BLaER1 (cell line): ENCODE data around the gene MYBPHL.

Experiments
- H3K27ac ChIP-seq: shearing (Covaris generic); formaldehyde crosslinking; 2 replicates; pipeline ENCODE4 v1.8.1; 2022
- H3K27me3 ChIP-seq: shearing (Covaris generic); formaldehyde crosslinking; 2 replicates; pipeline ENCODE4 v1.8.1; 2022
- H3K36me3 ChIP-seq: shearing (Covaris generic); formaldehyde crosslinking; 2 replicates; pipeline ENCODE4 v1.8.1; 2022
- H3K4me1 ChIP-seq: shearing (Covaris generic); formaldehyde crosslinking; 2 replicates; pipeline ENCODE4 v1.8.1; 2022
- H3K4me2 ChIP-seq: shearing (Covaris generic); formaldehyde crosslinking; 2 replicates; pipeline ENCODE4 v1.8.1; 2022
- H3K4me3 ChIP-seq: shearing (Covaris generic); formaldehyde crosslinking; 2 replicates; pipeline ENCODE4 v1.8.1; 2022
- H3K9ac ChIP-seq: shearing (Covaris generic); formaldehyde crosslinking; 2 replicates; pipeline ENCODE4 v1.8.1; 2022
- H3K9me3 ChIP-seq: shearing (Covaris generic); formaldehyde crosslinking; 2 replicates; pipeline ENCODE4 v1.8.1; 2022
- H4K20me1 ChIP-seq: shearing (Covaris generic); formaldehyde crosslinking; 2 replicates; pipeline ENCODE4 v1.8.1; 2022
- Cebpa-rat ChIP-seq: shearing (Covaris generic); IDR thresholded peaks from 2 replicates; pipeline ENCODE4 v1.8.1; 2022

The MYBPHL gene

DNA sequence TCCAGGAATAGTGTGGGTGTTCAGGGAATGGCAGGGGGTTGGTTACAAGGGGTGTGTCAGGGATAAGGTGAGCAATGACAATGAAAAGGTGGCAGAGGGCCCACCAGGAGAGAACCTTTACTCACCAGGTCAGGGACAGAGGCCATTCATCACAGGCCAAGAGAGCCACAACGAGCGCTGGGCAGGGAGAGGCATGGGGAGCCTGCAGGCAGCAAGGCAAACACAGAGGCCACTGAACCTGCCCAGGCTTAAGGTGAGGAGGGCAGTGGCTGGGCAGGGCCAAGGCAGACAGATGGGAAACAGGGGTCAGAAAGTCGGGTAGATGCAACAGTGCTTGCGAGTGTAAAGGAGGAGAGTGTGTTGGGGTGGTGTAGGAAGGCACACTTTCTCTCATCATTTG lies 28.3 kb upstream of the MYBPHL start:
- H3K36me3 ChIP-seq, result peaks cover 59% of the 10 kb centered on the region
- no peak overlapping the region for H3K27ac ChIP-seq
- no peaks in the 10 kb centered on the region for H3K27me3 ChIP-seq
- no peak overlapping the region for H3K4me2 ChIP-seq
- H3K4me3 ChIP-seq, result no peak overlapping the region
- H3K4me1 ChIP-seq, result no peaks in the 10 kb centered on the region
- peaks cover 32% of the 10 kb centered on the region for H3K9me3 ChIP-seq
- no peak for TF ChIP-seq Cebpa-rat
- no peak overlapping the region for H3K9ac ChIP-seq
- no peaks in the 10 kb centered on the region for H4K20me1 ChIP-seq

DNA sequence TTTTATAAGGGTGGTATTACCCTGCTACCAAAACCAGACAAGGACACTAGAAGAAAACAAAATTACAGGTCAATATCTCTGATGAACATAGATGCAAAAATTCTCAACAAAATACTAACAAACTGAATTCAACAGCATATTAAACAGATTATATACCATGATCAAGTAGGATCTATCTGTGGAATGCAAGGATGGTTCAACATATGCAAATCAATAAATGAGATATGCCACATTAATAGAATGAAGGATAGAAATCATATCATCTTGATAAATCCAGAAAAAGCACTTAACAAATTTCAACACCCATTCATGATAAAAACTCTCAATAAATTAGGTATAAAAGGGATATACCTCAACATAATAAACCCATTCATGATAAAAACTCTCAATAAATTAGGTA lies 24.3 kb upstream of the MYBPHL start:
- no peaks in the 10 kb centered on the region for H4K20me1 ChIP-seq
- no peak overlapping the region for H3K4me2 ChIP-seq
- TF ChIP-seq Cebpa-rat, result no peak
- no peak overlapping the region for H3K27ac ChIP-seq
- H3K4me1 ChIP-seq, result no peaks in the 10 kb centered on the region
- H3K9me3 ChIP-seq, result peaks cover 37% of the 10 kb centered on the region
- H3K27me3 ChIP-seq, result no peaks in the 10 kb centered on the region
- no peak overlapping the region for H3K9ac ChIP-seq
- no peak overlapping the region for H3K4me3 ChIP-seq
- peaks cover 56% of the 10 kb centered on the region for H3K36me3 ChIP-seq

DNA sequence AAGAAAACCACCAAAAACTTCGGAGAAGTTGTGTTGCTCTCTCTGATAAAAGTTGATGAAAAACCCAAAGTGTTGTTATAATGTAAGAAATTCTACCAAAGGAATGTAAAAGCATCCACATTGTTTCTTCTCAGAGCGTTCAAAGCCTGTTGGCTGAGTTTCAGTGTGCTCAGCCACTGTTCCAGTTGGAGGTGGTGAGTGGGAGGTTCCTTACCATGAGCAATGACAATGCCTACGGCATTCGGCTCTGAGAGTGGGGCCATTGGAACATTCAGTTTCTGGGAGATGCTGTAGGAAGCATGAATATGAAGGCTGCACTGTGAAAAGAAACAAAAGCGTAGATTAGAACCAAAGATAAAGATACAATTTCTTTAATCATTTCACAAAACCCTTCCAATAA lies 20.5 kb upstream of the MYBPHL start:
- Histone ChIP-seq H3K27ac (no peak overlapping the region), H3K4me3 (no peak overlapping the region), H3K9ac (no peak overlapping the region), H3K9me3 (peaks cover 21% of the 10 kb centered on the region), H4K20me1 (no peaks in the 10 kb centered on the region), H3K27me3 (no peaks in the 10 kb centered on the region), H3K4me2 (no peak overlapping the region), H3K36me3 (peaks cover 40% of the 10 kb centered on the region), H3K4me1 (no peaks in the 10 kb centered on the region)
- no peak for TF ChIP-seq Cebpa-rat

DNA sequence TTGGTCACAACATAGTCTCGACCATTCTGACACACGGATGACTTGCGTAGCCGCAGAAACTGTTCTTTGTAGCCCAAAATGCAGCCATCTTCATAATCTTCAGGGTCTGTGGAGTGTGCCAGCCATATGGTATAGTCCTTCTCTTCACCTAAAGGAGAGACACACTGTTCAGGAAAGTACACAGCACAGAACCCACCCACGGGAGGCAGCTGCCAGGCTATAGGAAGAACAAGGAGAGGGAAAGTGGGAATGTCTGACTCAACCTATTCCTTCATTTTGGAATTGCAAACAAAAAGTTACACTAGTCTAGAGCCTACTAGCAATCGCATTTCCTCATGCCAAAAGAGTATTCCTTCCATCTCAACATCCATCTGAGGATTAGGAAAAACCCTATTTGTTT lies 16.2 kb upstream of the MYBPHL start:
- H3K9ac ChIP-seq, result no peak overlapping the region
- no peak for TF ChIP-seq Cebpa-rat
- no peak overlapping the region for H3K4me3 ChIP-seq
- H3K36me3 ChIP-seq, result peaks cover 38% of the 10 kb centered on the region
- no peaks in the 10 kb centered on the region for H4K20me1 ChIP-seq
- no peaks in the 10 kb centered on the region for H3K9me3 ChIP-seq
- no peaks in the 10 kb centered on the region for H3K27me3 ChIP-seq
- H3K4me2 ChIP-seq, result no peak overlapping the region
- H3K4me1 ChIP-seq, result no peaks in the 10 kb centered on the region
- no peak overlapping the region for H3K27ac ChIP-seq

DNA sequence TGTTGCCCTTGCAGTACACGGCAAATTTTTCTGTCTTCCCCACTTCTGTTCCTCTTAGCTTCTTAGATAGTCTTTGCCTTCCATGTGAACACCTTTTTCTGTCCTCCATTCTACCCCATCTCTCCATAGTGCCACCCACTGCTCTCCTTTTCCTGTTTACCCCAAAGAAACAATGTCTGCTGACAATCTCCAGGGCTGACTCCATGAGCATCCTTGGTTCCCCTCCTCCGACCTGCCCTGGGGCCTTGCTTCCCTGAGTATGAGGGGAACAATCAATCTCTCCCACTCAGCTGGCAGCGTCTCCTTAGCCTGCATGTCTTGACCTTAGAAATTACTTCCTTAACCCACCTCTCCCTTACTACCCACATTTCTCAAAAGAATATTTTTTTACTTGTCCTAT lies 12.3 kb upstream of the MYBPHL start:
- no peaks in the 10 kb centered on the region for H3K9me3 ChIP-seq
- no peaks in the 10 kb centered on the region for H4K20me1 ChIP-seq
- no peaks in the 10 kb centered on the region for H3K4me1 ChIP-seq
- no peak overlapping the region for H3K4me2 ChIP-seq
- no peak overlapping the region for H3K9ac ChIP-seq
- no peaks in the 10 kb centered on the region for H3K27me3 ChIP-seq
- no peak overlapping the region for H3K27ac ChIP-seq
- H3K36me3 ChIP-seq, result peaks cover 38% of the 10 kb centered on the region
- H3K4me3 ChIP-seq, result no peak overlapping the region
- no peak for TF ChIP-seq Cebpa-rat

DNA sequence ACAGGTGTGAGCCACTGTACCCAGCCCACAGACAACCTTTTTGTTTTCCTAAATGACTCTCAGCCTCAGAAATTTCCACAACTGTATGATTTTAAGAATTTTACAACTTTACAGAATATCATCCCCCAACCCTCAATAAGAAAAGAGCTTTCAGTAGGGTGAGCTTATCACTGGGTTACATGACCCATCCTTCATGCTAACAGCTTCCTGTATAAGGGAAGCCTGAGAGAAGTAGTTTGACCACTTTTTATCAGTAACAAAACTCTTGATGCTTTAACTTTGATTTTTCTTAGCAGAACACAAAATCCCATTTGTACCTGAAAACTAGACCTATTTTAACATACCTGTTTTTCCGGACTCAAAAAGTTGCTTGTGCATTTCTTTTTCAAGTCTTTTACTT lies 9.7 kb upstream of the MYBPHL start:
- H3K27ac ChIP-seq, result no peak overlapping the region
- H3K4me3 ChIP-seq, result no peak overlapping the region
- no peak overlapping the region for H3K9ac ChIP-seq
- TF ChIP-seq Cebpa-rat, result no peak
- no peaks in the 10 kb centered on the region for H3K4me1 ChIP-seq
- H3K36me3 ChIP-seq, result peaks cover 19% of the 10 kb centered on the region
- no peaks in the 10 kb centered on the region for H3K27me3 ChIP-seq
- H4K20me1 ChIP-seq, result no peaks in the 10 kb centered on the region
- H3K9me3 ChIP-seq, result no peaks in the 10 kb centered on the region
- no peak overlapping the region for H3K4me2 ChIP-seq

DNA sequence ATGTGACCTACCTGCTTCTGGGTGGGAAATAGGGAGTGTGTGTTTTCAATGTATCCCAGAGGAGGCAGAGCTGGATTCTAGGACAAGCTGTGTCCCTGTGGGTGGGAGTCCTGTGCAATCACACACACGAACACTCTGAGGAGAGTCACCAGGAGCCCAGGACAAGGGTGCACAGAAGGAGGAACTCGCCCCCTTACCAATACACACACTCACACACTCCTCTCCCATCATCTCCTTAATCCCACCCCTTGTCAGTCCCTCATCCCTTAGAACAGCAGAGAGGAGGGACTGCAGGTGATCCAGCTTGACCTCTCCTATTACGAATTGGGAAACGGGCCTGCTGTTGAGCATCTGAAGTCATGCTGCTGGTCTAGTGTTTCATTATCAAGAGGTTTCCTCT lies 8.5 kb upstream of the MYBPHL start:
- H3K4me2 ChIP-seq, result no peak overlapping the region
- no peak overlapping the region for H3K9ac ChIP-seq
- no peaks in the 10 kb centered on the region for H3K27me3 ChIP-seq
- no peak overlapping the region for H3K4me3 ChIP-seq
- no peaks in the 10 kb centered on the region for H3K4me1 ChIP-seq
- H3K36me3 ChIP-seq, result peaks cover 11% of the 10 kb centered on the region
- no peak overlapping the region for H3K27ac ChIP-seq
- H3K9me3 ChIP-seq, result no peaks in the 10 kb centered on the region
- TF ChIP-seq Cebpa-rat, result no peak
- H4K20me1 ChIP-seq, result no peaks in the 10 kb centered on the region

DNA sequence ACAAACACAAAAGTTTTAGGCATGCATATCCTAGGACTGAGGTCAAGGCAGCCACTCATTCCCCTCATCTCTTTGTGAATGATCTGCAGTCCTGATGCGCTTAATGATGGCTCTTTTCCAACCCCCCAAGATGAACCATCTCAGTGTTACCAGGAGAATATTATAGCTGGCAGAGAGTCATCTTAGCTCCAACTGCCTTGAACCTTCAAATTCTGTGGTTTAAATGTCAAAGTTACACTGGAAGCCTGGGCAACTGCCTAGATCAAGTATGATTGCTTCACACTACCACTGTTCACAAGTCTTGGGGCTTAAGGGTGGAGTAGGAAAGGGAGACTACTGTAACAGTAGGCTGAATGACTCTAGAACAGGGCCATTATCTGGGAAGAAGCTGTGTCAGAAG lies 8.0 kb upstream of the MYBPHL start:
- H3K4me2 ChIP-seq, result no peak overlapping the region
- TF ChIP-seq Cebpa-rat, result no peak
- no peaks in the 10 kb centered on the region for H4K20me1 ChIP-seq
- H3K4me3 ChIP-seq, result no peak overlapping the region
- no peaks in the 10 kb centered on the region for H3K4me1 ChIP-seq
- no peaks in the 10 kb centered on the region for H3K9me3 ChIP-seq
- no peaks in the 10 kb centered on the region for H3K27me3 ChIP-seq
- peaks cover 11% of the 10 kb centered on the region for H3K36me3 ChIP-seq
- no peak overlapping the region for H3K9ac ChIP-seq
- H3K27ac ChIP-seq, result no peak overlapping the region

DNA sequence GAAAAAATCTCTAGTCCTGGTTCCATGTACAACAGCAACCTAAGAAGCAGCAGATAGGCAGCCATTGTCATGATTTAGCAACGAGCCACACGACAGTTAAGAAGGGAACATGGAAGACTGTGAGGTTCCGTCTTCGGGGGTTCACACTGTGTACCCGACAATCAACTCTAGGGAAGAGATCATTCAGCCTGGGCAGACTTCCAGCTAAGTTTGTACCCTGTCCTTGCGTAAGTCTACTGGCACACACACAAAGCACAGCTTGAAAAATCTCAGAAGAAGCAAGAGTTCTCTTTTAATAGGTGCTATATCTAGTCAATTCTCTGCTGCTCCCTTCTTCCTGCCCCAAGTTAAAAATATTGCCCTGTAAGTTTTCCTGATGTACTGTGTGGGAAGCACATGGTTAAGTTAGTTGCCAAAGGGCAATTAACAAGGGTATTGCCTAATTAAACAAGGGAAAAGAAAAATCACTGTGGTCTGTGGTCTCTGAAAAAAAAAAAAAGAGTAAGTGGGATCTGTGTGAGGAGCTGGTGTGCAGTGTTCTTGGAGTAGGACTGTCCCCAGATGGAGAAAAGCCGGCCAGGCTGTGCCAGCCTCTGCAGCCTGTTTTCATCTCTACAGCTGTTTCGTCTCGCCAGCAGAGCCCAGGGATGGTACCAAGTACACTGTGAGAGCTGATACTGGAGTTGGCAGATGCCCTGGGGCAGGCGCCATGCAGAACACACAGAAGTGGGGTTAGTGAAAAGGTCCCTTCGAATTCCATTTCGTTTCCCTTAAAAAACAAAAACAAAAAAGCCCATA lies 6.4 kb upstream of the MYBPHL start:
- no peak overlapping the region for H3K27ac ChIP-seq
- peaks cover 5% of the 10 kb centered on the region for H3K4me1 ChIP-seq
- no peaks in the 10 kb centered on the region for H3K27me3 ChIP-seq
- H3K9me3 ChIP-seq, result no peaks in the 10 kb centered on the region
- TF ChIP-seq Cebpa-rat, result no peak
- H3K36me3 ChIP-seq, result peaks cover 11% of the 10 kb centered on the region
- no peaks in the 10 kb centered on the region for H4K20me1 ChIP-seq
- H3K4me3 ChIP-seq, result no peak overlapping the region
- no peak overlapping the region for H3K9ac ChIP-seq
- H3K4me2 ChIP-seq, result no peak overlapping the region

DNA sequence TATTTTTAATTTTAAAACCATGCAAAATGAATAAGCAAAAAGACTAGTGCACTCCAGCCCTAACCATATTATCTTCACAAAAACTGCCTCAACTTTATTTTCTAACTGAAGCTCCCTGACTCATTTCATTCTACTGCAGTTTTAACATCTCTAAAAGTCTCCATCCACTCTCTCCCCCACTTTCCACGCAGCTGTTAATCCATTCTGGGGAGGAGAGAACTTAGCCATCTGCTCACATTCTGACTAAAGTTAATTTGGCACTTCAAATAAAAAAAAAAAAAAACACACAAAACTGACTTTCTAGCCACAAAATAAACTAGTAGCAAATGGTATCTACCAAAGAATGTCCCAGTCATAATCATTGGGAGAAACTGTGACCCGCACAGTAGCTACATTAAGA lies 5.4 kb upstream of the MYBPHL start:
- H3K27me3 ChIP-seq, result no peaks in the 10 kb centered on the region
- peaks cover 14% of the 10 kb centered on the region for H3K4me1 ChIP-seq
- no peak overlapping the region for H3K9ac ChIP-seq
- H3K36me3 ChIP-seq, result peaks cover 2% of the 10 kb centered on the region
- H3K4me3 ChIP-seq, result no peak overlapping the region
- H3K4me2 ChIP-seq, result no peak overlapping the region
- TF ChIP-seq Cebpa-rat, result no peak
- no peaks in the 10 kb centered on the region for H4K20me1 ChIP-seq
- no peaks in the 10 kb centered on the region for H3K9me3 ChIP-seq
- H3K27ac ChIP-seq, result no peak overlapping the region

DNA sequence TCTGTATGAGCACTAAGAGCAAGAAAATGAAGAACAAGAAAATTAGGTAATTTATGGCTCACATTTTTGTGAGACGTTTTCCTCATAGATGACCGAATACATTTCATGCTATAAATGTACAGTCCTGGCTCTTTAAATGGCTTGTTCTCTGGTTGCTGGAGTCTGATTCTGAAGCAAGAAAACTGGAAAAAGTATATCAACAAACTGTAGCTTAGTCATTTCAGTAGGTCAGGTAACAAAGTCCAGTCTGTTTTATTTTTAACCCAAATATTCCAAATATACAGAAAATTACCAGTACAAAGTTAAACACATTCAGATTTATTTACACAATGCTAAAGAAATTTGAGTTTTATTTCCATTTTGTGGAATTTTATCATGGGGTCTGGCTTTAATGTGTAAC lies 2.5 kb upstream of the MYBPHL start:
- H3K4me1 ChIP-seq, result peaks cover 30% of the 10 kb centered on the region
- no peak overlapping the region for H3K9ac ChIP-seq
- no peaks in the 10 kb centered on the region for H3K9me3 ChIP-seq
- no peaks in the 10 kb centered on the region for H4K20me1 ChIP-seq
- TF ChIP-seq Cebpa-rat, result no peak
- no peak overlapping the region for H3K4me2 ChIP-seq
- no peak overlapping the region for H3K27ac ChIP-seq
- no peaks in the 10 kb centered on the region for H3K36me3 ChIP-seq
- H3K27me3 ChIP-seq, result no peaks in the 10 kb centered on the region
- no peak overlapping the region for H3K4me3 ChIP-seq
